Medulla oblongata (tissue), 1 donor: ENCODE data around the gene LRRC23.
"Not testable (repeated sequence)": the region's sequence is repeated elsewhere in the genome, so short reads cannot be mapped to it uniquely, and the experiment has no call there.

ENCODE experiments used
- DNase-seq: peaks from one replicate; pipeline ENCODE4 v3.0.0-alpha.2; 2015; ENCODE audit errors: extremely low spot score

LRRC23 gene

DNA sequence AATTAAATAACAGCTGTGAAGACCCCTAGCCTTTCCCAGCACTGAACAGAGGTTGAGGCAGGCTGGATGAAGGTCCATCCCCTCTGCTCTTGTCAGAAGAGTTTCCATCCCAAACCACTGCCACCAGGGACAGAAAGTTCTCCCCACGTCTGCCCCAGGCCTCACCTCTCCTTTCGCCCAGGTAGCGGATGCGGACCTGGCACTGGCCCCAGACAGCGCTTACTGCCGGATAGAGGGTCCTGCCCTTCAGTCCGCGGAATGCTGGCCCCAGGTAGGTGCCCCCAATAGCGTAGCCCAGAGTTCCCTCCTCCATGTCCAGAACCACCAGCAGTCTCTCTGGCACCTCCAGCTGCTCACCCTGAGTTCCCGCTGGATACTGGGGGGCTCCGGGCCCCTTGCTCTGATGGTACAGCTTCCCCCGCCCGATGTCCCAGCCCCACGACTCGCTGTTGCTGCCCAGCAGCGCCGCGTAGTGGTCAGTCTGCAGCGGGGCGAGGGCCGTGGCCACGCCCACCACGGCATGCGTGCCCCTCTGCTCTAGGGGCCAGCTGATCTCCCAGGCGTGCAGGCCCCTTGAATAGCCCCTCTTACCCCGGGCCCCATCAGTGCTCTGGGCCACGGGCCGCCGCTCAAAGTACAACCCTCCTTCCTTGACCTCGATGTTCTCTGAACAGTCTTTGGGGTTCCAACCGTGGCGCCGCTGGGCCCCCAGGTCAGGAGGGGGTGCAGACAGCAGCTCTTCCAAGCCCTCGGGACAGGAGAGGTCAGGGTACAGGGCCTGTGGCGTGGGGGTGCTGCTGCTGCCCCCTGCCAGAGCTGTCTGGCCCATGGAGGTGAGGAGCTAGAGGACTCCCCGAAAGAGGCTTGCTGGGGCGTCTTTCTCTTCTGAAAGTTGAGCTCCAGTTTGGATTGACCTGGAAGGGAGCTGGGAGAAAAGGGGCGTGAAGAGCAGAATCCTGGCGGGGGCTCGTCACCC lies 32.3 kb upstream of the LRRC23 start:
- DNase-seq: peak; percentile 87

DNA sequence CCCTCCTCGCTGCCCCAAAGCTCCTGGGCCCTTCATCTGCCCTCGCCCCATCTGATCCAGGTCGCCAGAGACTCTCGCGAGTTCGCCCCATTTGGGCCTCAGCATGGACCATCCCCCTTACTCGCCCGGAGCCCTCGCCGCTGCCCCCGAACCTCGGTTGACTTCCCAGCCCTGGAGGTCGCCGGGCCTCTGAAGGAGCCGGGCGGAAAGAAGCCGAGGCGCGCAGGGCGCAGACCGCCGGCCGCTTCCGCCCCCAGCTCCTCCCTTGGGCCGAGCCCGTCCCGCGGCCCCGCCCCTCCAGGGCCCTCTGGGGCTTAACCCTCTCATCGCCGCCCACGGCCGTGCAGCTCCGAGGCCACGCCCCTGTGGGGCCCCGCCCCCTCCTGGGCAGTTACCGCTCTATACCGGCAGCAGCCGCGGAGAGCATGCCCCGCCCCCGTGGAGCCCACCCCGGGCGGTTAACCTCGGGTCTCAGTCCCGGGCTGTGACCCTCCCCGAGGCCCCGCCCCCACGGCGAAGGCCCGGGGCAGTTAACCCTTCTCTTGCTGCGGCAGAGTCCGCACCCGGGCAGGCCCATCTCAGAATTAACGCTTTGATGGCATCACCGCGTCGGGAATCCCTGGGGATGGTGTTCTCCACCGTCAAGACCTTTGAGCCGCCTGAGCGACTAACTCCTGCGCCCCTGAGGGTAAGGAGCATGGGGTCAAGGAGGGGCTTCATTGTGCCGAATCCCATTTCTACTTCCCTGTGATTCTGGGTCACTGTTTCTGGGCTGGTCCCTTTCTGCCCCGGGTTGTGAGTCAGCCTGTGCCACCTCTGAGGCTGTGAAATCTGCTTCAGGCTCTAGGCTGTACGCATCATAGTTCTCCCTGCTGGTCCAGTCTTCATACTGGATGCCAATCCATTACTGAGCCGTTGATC lies 31.3 kb upstream of the LRRC23 start, which contains the start of gene SPSB2:
Gene SPSB2 (minus strand): TSS at position 210 of the 921 bp plus-strand sequence. CDS start 402 bp downstream, outside the sequence.
- peak; percentile 95 for DNase-seq

DNA sequence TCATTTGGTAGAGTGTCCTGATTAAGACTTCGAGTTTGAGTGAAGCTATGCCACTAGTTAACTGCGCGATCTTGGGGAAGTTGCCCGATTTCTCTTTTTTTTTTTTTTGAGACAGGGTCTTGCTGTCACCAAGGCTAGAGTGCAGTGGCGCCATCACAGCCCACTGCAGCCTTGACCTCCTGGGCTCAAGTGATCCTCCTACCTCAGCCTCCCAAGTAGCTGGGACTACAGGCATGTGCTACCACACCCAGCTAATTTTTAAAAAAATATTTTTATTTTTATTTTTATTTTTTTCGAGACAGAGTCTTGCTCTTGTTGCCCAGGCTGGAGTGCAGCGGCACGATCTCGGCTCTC lies 30.6 kb upstream of the LRRC23 start:
- not testable (repeated sequence) for DNase-seq

DNA sequence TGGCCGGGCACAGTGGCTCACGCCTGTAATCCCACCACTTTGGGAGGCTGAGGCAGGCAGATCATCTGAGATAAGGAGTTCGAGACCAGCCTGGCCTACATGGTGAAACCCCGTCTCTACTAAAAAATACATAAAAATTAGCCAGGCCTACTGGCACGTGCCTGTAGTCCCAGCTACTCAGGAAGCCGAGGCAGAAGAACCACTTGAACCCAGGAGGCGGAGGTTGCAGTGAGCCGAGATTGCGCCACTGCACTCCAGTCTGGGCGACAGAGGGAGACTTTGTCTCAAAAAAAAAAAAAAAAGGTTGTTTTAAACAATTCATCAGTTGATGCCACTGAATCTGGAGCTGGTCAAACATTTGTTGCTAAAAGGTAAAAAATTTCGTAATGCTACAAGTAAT lies 24.8 kb upstream of the LRRC23 start:
- not testable (repeated sequence) for DNase-seq

DNA sequence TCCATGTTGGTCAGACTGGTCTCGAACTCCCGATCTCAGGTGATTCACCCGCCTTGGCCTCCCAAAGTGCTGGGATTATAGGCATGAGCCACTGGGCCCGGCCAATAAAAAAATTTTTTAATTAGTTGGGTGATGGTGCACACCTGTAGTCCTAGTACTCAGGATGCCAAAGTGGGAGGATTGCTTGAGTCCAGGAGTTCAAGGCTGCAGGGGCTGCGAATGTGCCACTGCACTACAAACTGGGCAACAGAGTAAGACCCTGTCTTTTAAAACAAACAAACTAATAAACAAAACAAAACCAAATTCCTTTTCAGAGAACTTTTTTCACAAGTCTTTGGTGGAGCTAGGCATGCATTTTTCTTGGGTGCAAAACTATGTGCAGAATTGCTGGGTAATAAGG lies 21.4 kb upstream of the LRRC23 start:
- no peak for DNase-seq

DNA sequence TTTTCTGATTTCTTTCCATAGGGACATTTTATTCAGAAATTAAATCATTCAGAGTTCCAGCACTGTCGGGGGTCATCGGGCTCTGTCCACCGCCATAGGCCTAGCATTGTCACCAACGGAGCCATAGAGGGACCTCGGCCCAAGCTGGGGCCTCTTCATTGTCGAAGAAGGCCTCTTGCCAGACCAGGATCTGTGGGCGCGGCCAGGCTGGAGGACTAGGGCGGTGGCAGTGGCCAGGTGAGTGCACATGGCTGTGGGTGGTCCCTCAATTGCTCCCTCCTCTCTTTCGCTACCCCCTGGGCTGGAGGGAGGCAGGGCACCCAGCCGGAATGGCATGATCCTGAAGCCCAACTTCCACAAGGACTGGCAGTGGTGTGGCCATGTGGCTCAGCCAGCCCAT lies 20.9 kb upstream of the LRRC23 start:
- DNase-seq: no peak

DNA sequence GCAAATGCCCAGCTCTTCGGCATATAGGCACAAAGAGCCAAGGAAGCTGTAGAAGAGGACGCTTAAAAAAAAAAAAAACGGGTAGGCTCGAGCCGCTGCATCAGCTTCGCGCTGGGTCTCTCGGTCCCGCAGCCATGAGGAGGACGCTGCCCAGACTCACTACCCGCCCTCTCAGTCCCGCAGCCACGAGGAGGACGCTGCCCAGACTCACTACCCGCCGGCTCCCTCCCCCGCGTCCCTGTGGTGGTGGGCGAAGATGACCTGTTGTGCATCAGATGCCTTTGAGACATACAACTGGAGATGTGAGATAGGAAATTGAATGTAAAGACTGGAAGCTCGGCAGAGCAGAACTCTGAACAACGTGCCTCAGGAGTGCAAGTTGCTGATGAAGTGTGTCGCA lies 20.1 kb upstream of the LRRC23 start:
- DNase-seq: no peak

DNA sequence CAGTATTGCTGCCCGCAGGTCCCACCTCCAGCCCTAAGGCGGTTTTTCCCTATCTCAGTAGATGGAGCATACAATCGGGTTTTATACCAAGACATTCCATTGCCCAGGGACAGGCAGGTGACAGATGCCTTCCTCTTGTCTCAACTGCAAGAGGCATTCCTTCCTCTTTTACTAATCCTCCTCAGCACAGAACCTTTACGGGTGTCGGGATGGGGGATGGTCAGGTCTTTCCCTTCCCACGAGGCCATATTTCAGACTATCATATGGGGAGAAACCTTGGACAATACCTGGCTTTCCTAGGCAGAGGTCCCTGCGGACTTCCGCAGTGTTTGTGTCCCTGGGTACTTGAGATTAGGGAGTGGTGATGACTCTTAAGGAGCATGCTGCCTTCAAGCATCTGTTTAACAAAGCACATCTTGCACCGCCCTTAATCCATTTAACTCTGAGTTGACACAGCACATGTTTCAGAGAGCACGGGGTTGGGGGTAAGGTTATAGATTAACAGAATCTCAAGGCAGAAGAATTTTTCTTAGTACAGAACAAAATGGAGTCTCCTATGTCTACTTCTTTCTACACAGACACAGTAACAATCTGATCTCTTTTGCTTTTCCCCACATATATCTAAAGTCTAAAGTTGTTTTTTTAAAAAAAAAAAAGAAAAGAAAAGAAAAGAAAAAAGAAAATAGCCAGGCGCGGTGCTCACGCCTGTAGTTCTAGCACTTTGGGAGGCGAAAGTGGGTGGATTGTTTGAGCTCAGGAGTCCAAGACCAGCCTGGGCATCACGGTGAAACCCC lies 18.2 kb upstream of the LRRC23 start:
- DNase-seq: not testable (repeated sequence)

DNA sequence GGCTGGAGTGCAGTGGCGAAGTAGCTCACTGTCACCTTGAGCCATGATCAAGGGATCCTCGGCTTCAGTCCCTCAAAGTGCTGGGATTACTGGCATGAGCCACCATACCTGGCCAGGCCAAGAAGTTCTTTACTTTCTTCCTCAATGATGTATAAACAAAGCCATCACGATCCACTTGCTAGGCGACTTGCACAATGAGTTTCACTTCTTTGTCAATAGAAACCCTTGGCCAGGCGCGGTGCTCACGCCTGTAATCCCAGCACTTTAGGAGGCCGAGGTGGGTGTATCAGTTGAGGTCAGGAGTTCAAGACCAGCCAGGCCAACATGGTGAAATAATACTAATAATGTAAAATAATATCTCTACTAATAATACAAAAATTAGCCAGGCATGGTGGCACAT lies 17.2 kb upstream of the LRRC23 start:
- DNase-seq: peak; percentile 7

DNA sequence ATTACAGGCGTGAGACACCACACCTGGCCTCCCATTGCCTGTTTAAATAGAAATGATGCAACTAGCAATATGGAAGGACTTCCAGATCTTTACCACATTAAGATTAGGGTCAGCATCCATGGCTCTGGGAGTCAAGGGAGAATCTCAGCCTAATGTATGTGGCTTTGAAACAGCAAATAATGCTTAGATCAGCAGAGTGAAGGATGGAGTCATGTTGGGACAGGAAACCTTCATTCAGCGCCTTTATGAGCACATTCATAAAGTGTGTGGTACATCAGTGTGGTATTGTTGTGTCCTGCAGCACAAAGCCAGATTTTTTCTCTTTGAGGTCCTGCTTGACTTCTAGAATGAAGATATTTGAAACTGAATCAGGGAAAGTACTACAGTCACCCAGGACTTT lies 16.3 kb upstream of the LRRC23 start:
- DNase-seq: peak; percentile 3

DNA sequence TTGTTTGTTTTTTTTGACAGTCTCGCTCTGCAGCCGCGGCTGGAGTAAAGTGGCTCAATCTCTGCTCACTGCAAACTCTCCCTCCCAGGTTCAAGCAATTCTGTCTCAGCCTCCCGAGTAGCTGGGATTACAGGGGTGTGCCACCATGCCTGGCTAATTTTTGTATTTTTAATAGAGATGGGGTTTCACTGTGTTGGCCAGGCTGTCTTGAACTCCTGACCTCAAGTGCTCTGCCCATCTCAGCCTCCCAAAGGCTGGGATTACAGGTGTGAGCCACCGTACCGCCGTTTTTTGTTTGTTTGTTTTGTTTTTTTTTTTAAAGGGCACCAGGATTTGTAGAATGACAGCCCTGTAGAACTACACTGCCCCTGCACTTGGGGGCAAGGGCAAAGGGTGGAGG lies 15.8 kb upstream of the LRRC23 start:
- not testable (repeated sequence) for DNase-seq

DNA sequence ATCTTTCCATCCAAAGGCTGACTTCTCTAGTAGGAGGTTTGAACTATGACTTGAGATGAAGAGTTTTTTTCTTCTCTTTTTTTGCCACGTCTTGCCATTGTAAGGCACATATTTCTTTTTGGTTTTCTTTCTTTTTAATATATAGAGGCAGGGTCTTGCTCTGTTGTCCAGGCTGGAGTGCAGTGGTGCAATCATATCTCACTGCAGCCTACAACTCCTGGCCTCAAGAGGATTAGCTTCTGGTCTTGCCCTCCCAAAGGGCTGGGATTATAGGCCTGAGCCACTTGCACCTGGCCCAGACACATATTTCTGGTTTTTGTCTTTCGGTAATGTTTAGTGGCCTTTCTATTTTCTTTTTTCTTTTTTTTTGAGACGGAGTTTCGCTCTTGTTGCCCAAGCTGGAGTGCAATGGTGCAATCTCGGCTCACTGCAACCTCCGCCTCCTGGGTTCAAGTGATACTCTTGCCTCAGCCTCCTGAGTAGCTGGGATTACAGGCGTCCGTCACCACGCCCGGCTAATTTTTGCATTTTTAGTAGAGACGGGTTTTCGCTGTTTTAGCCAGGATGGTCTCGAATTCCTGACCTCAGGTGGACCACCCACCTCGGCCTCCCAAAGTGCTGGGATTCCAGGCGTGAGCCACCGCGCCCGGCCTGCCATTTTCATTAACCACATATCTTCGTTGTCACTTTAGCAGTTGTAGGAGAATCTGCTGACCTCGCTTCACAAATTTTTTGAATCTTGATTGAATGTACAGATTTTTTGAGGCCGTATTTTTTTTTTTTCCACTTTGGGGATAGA lies 14.6 kb upstream of the LRRC23 start:
- not testable (repeated sequence) for DNase-seq

DNA sequence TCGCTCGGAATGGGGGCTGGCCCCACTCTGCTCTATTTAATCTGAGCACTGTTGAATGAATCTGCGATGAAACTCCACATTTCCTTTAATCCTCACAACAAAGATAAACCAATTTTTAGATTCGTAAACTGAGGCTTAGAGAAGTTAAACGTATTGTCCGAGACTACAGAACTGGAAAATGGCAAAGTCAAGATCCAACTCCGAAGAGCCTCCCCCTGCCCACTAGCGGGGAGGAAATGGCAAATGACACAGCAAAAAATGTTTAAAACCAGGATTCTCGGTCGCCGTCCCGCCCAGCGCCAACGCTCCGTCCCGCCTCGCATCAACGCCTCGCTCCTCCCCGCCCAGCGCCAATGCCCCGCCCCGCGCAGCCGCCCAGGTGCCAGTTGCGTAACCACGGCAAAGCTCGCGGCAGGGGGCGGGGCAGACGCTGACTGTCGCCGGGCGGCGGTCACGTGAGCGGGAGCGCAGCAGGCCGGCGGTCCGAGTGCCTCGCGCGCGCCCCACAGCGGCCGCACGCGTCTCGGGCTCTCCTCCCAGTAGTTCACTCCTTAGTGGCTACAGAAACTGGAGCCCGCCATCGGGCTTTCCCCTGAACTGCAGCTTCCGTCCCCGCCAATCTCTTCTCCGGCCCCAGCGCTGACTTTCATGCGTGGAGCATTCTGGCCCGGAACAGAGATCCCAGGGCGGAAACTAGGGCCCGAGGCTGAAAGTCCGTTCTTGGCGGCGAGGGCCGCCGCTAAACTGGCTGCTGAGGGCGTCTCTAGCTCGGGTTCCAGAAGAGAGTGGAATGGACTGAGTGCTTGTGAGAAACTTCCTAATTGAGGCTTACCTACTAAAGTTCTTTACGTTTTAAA lies 13.6 kb upstream of the LRRC23 start:
- DNase-seq: peak; percentile 97

DNA sequence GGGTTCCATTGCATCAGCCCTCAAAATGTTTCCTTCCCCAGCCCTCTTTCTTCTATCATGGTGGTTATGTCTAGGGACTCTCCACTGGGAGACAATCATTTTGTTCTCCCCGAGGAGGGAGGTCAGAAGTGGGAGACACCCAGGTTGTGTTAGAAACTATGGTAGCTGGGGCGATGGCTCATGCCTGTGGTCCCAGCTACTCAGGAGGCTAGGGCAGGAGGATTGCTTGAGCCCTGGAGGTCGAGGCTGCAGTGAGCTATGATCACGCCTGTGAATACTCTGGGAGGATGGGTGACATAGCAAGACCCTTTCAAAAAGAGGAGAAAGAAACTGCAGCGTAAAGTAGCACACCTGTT lies 13.0 kb upstream of the LRRC23 start:
- DNase-seq: no peak

DNA sequence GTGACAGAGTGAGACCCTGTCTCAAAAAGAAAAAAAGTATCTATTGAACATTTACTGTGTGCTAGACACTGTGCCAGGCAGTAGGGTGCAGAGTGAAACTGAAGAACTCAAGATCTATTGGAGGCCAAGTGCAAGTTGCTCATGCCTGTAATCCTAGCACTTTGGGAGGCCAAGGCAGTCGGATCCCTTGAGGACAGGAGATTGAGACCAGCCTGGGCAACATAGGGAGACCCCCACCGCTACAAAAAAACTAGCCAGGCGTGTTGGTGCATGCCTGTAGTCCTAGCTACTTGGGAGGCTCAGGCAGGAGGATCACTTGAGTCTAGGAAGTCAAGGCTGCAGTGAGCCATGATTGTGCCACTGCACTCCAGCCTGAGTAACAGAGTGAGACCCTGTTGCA lies 11.9 kb upstream of the LRRC23 start:
- not testable (repeated sequence) for DNase-seq

DNA sequence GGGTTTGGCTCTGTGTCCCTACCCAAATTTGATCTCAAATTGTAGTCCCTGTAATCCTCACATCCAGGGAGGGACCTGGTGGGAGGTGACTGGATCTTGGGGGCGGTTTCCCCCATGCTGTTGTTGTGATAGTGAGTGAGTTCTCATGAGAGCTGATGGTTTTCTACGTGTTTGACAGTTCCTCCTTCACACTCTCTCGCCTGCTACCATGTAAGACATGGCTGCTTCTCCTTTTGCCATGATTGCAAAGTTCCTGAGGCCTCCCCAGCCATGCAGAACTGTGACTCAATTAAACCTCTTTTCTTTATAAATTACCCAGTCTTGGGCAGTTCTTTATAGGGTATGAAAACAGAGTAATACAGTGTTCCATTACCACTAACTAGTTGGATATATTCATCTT lies 10.3 kb upstream of the LRRC23 start:
- no peak for DNase-seq

DNA sequence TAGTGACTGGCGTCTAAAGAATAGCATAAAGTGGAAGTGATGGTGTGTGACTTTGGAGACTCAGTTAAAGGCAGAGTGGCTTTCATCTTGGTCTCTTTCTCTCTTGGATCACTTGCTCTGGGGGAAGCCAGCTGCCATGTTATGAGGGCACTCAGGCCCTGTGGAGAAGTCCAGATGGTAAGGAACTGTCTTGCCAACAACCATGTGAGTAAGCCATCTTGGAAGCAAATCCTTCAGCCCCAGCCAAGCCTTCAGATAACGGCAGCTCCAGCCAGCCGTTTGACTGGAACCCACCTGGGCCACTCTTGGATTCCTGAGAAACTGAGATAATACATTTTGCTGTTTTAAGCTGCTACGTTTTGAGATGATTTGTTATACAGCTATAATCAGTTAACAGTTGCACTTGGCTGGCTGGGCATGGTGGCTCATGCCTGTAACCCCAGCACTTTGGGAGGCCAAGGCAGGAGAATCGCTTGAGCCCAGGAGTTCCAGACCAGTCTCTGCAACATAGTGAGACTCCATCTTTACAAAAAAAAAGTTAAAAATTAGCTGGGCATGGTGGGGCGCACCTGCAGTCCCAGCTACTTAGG lies 7.7 kb upstream of the LRRC23 start:
- no peak for DNase-seq

DNA sequence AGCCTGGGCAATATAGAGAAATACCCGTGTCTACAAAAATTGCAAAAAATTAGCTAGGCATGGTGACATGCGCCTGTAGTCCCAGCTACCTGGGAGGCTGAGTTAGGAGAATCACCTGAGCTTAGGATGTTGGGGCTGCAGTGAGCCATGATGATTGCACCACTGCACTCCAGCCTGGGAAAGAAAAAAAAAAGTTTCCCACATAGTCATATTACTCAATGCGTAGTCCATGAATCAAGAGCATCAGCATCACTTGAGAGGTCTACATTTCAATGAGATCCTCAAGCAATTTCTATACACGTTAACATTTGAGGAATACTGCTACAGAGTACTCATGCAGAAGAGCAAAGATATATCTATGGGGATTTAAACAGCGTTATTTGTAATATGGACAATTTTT lies 5.2 kb upstream of the LRRC23 start:
- no peak for DNase-seq

DNA sequence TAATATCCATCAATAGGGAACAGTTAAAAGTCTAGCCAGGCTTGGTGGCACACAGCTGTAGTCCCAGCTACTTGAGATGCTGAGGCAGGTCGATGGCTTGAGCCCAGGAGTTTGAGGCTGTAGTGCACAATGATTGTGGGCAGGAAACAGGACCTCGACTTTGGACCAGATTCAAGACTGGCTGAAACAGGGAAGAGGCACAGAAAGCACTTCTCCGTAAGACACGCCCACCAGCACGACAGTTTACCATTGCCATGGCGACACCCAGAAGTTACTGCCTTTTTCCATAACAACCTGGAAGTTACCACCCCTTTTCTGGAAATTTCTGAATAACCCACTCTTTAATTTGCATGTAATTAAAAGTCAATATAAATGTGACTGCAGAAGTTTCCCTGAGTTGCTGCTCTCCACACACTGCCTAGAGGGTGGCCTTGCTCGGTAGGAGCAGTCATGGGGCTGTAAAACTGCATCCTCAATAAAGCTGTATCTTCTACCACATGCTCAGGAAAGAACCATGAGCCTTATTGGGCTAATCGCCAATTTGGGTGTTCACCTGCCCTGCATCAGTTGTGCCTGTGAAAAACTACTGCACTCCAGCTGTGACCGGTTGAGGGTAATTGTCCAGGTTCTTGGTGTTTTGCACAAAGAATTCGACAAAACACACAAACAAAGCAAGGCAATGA lies 4.6 kb upstream of the LRRC23 start:
- peak; percentile 90 for DNase-seq
